PFSK-1 (cell line): Measurements from ENCODE around the gene INO80D.

Experiments used
- FOXP2 ChIP-seq: optimal IDR thresholded peaks from 2 replicates; pipeline ENCODE3; 2011; ENCODE audit warnings: borderline replicate concordance, control low read depth, inconsistent platforms; ENCODE audit not compliant: insufficient read depth; ENCODE audit errors: extremely low read length, extremely low read depth
- POLR2AphosphoS5 ChIP-seq: IDR thresholded peaks from 2 replicates; pipeline ENCODE4 v1.6.1; 2012; ENCODE audit warnings: low read depth, mild to moderate bottlenecking, control low read depth, low read length, moderate library complexity
- SIN3A ChIP-seq: IDR thresholded peaks from 2 replicates; pipeline ENCODE4 v1.6.1; 2012; ENCODE audit warnings: mild to moderate bottlenecking, low read length, moderate library complexity, borderline replicate concordance; ENCODE audit not compliant: insufficient read depth
- TAF1 ChIP-seq: IDR thresholded peaks from 2 replicates; pipeline ENCODE4 v1.6.1; 2012; ENCODE audit warnings: low read length, control low read depth, borderline replicate concordance; ENCODE audit not compliant: insufficient read depth
- TF ChIP-seq, protein P1 (sequence below), 2 experiments: IDR thresholded peaks; 2 replicates each; pipeline versions ENCODE4 v1.6.1 to v1.8.0; 2011 to 2012; ENCODE audit warnings: low read depth in 2 of 2, low read length in 2 of 2, control low read depth in 1 of 2, inconsistent platforms in 1 of 2, mild to moderate bottlenecking in 1 of 2, moderate library complexity in 1 of 2; ENCODE audit not compliant: insufficient read depth in 1 of 2

INO80D gene

DNA sequence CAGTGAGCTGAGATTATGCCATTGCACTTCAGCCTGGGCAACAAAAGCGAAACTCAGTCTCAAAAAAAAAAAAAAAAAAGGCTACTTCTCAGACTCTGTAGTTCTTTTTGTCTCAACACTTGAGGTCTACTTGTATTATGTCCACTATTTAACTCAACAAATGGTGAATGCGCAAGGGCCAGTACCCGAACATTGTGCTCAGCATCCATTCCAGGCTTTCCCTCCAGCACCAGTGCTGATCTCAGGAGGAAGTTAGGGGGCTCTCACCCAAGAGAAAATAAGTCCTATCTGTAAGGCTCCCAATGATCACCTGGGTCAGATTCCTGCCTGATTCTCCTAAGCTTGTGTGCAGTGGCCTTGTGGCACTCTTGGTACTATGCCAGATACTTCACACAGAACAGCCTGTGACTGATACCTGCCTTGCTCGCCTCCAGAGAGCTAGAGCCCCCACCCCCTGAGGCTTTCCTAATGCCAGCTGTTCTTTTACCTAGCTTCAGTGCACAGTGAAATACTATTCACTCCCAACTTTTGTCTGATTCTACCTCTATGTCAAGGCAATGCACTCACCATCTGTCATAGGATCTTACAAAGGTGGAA is 74.9 kb downstream of the INO80D start:
- TF ChIP-seq POLR2AphosphoS5: no peak
- TF ChIP-seq TAF1: no peak
- no peak for TF ChIP-seq SIN3A
- no peak for TF ChIP-seq FOXP2
- TF ChIP-seq, protein P1, sequence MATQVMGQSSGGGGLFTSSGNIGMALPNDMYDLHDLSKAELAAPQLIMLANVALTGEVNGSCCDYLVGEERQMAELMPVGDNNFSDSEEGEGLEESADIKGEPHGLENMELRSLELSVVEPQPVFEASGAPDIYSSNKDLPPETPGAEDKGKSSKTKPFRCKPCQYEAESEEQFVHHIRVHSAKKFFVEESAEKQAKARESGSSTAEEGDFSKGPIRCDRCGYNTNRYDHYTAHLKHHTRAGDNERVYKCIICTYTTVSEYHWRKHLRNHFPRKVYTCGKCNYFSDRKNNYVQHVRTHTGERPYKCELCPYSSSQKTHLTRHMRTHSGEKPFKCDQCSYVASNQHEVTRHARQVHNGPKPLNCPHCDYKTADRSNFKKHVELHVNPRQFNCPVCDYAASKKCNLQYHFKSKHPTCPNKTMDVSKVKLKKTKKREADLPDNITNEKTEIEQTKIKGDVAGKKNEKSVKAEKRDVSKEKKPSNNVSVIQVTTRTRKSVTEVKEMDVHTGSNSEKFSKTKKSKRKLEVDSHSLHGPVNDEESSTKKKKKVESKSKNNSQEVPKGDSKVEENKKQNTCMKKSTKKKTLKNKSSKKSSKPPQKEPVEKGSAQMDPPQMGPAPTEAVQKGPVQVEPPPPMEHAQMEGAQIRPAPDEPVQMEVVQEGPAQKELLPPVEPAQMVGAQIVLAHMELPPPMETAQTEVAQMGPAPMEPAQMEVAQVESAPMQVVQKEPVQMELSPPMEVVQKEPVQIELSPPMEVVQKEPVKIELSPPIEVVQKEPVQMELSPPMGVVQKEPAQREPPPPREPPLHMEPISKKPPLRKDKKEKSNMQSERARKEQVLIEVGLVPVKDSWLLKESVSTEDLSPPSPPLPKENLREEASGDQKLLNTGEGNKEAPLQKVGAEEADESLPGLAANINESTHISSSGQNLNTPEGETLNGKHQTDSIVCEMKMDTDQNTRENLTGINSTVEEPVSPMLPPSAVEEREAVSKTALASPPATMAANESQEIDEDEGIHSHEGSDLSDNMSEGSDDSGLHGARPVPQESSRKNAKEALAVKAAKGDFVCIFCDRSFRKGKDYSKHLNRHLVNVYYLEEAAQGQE (IDR thresholded peaks at IDR 0.05; ENCODE audit: insufficient read depth in 1 of 2, low read depth in 2 of 2, low read length in 2 of 2): no peak

DNA sequence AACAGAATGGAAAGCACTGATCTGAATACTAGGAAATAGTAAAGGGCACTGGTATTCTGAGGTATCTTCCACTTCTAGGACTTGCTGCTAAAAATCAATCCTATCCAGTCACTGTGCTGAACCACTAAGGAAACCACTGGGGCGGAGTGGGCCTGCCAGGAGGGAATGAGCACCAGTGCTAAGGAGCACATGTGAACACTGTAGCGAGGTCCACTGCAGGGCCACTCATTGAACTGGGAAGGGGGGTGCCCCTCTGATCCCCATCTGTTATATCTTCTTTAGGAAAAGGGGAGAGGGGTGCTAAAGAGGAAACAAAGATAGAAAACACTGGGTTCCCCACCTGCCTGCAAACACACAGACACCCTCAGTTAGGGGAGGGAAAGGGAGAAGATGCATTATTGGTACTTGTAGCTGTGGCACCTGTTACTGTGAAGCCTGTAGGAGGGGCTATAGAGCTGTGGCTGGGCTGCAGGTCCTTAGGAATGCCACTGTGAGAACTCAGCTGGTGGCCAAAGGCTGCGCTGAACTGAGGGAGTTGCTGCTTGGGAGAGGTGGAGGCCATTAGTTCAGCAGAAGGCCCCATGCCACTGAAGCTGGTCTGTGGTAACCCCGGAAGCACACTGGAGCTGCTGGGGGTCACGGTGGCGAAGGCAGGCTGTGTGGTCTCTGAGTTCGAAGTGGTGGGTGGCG is 81.8 kb downstream of the INO80D start:
- TF ChIP-seq SIN3A: no peak

DNA sequence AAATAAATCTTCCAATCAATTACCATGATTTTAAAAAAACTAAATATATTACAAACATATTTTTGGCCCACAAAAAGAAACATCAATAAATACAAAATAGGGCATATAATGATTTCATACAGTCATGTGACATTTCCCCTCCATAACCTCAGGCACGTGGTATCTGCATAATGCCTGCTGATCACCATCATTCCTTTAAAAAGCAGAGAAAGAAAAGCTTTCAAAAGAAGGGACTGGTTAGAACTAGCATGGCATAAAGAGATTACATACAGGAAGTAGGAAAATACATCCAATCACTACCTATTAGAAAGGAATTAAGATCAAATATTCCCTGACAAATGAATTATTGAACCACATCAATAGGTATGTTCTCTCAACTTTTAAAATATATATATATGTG is 83.5 kb downstream of the INO80D start:
- TF ChIP-seq, protein P1 (IDR thresholded peaks at IDR 0.05; ENCODE audit: insufficient read depth in 1 of 2, low read depth in 2 of 2, low read length in 2 of 2): no peak
- TF ChIP-seq POLR2AphosphoS5 (no peak), TAF1 (no peak), FOXP2 (no peak), SIN3A (no peak)

DNA sequence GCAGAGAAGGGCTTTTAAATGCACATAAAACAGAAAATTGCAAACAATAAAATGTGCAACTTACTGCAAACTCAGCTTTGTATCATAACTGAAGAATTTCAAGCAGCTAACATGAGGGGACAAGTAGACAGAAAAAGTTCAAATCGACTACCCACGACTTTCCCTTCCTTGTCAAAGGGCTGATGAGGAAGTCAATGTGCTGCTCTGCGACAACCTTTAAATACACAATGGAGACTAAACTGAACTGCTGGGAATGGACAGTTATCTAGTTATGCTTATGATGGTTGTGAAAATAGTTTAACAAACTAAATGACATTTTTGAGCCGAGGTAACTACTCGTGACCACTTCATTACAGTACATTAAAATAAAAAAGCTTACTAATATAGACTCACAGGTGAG is 84.1 kb downstream of the INO80D start:
- TF ChIP-seq, protein P1 (IDR thresholded peaks at IDR 0.05; ENCODE audit: insufficient read depth in 1 of 2, low read depth in 2 of 2, low read length in 2 of 2): no peak
- TF ChIP-seq FOXP2 (no peak), SIN3A (no peak), POLR2AphosphoS5 (no peak), TAF1 (no peak)

DNA sequence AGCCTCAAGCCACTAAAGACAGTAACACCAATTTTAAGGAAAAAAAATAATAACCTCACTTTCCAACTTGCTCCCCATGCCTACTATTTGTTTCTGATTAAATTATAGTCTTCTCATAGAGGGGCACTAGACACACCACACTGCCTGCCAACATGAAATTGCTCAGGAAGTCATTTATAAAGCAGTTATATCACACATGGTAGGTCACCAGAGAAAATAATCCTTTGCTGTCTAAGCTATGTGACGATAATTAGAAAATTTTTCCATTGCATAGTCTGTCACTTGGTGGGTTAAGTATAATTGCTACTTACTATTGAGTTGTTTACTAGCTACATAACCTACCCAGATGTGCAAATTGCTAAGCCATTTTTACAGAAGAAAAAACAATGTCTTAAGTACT is 85.2 kb downstream of the INO80D start:
- TF ChIP-seq SIN3A: no peak
- TF ChIP-seq, protein P1 (IDR thresholded peaks at IDR 0.05; ENCODE audit: insufficient read depth in 1 of 2, low read depth in 2 of 2, low read length in 2 of 2): no peak
- no peak for TF ChIP-seq POLR2AphosphoS5
- TF ChIP-seq TAF1: no peak
- TF ChIP-seq FOXP2: no peak
